NCI-H2196 (cell line): ENCODE measurements around the gene SI.
"Not testable (repeated sequence)": the region's sequence is repeated elsewhere in the genome, so short reads cannot be mapped to it uniquely, and the experiment has no call there.

Experiments used
- DNase-seq: peaks from one replicate; lab custom pipeline; 2025; ENCODE audit not compliant: unreplicated experiment; lab: John Stamatoyannopoulos, UW

The SI gene

GRCh38 chr3:165078293-165078692, at the start of gene SI:
Gene SI, minus strand, starts transcription at chr3:165078496. Its CDS starts 2,484 bp downstream, at chr3:165076012.
- DNase-seq, result no peak

- no peak for DNase-seq
These were observed 47.5 kb upstream of the SI start for GRCh38 chr3:165125836-165126235.

- DNase-seq, result no peak
These were observed 33.1 kb upstream of the SI start for GRCh38 chr3:165111401-165111800.

DNA sequence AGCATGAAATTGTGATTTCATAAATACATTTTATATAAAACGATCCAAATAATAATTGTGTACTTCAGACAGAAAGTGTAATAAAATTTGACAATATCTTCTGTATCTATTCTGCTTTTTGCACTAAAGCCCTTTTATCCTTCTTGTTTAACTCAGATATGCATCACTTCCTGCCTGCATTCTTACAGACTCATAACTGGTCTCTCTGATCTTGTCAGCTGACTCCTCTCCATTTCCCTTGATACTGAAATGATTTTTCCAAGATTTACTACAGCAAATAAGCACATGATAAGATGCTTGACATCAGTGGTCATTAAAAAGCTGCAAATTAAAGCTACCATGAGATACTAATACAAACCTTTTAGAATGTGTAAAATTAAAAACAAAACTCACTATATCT, 25.3 kb upstream of the SI start:
- no peak for DNase-seq

GRCh38 chr3:165082650-165083049, 4.4 kb upstream of the SI start:
- no peak for DNase-seq

- no peak for DNase-seq
These were observed 2.9 kb upstream of the SI start for GRCh38 chr3:165081183-165081582.

- no peak for DNase-seq
These were observed 2.6 kb downstream of the SI start for GRCh38 chr3:165075695-165076094.

GRCh38 chr3:165070682-165071081, 7.6 kb downstream of the SI start:
- DNase-seq, result no peak

DNA sequence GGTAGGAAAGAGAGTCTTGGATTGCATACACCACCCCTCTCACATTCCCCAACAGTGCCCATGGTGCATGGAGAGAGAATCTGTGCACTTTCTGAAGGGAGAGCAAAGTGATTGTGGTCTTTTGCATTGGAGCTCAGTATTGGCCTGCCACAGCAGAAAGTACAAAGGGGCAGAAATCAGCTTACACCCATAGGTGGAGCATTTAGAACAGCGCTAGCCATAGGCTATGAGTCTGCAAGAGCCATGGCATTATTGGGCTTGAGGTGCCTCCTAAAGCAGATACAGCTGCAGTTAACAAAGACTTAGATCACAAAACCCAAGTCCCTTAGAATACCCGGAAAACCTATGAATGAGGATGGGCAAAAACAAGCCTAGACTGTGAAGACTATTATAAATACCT, 21.8 kb downstream of the SI start:
- no peak for DNase-seq

- no peak for DNase-seq
These were observed 38.1 kb downstream of the SI start for GRCh38 chr3:165040186-165040585.

DNA sequence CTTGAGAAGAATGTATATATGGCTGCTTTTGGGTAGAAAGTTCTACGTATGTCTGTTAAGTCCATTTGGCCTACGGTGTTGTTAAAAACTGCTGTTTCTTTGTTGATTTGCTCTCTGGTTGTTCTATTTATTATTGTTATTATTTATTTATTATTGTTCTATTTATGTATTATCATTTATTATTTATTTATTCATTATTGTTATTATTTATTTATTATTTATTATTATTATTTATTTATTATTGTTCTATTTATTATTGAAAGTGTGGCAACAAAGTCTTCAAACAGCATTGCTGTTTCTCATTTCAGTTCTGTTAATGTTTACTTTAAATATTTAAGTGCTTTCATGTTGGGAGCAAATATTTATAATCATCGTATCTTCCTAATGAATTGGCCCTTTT, 66.7 kb downstream of the SI start:
- no peak for DNase-seq

GRCh38 chr3:164984947-164985346, 93.3 kb downstream of the SI start:
- DNase-seq, result no peak

DNA sequence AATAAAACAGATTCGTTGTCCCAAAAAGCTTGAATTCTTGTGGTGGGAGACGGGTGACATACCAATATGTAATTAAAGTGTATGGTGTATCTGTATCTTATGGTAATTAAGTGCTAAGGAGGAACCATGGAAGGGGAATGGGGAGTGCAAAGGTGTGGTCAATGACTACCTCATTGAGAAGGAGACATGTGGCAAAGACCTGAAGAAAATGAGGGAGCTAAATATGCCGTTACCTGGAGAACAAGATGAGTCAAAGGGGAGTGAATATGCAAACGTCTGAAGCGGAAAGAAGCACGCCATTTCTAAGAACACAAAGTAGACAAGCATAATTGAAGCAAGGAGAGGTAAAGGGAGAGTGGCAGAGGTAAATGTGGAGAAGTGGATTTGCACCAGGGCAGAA, 115.7 kb downstream of the SI start:
- no peak for DNase-seq

DNA sequence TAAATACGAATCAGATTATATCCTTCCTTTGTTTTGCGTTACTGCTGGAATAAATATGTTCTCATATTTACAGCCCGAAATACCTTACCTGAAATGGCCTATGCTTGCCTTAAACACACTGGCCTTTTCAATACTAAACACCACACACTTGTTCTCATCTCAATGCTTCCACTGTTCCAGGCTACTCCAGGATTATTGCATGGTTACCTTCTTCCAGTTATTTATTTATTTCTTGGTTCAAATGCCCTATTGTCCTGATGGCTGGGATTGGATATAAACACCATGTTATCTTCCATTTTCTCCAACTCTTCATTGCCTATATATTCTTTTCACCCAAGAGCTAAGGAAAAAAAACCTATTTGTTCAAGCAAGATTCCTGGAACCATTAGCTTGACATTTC, 125.3 kb downstream of the SI start:
- no peak for DNase-seq

DNA sequence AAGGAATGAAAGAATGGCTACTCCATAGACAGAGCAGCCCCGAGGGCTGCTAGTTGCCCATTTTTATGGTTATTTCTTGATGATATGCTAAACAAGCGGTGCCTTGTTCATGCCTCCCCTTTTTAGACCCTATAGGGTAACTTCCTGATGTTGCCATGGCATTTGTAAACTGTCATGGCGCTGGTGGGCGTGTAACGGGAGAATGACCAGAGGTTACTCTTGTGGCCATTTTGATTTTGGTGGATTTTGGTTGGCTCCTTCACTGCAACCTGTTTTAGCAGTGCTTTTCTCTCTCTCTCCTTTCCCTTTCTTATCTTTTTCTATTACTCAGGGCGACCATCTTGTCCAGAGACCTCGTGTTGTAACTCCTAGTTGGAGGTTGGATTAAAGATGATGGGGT, 126.9 kb downstream of the SI start:
- DNase-seq, result not testable (repeated sequence)

DNA sequence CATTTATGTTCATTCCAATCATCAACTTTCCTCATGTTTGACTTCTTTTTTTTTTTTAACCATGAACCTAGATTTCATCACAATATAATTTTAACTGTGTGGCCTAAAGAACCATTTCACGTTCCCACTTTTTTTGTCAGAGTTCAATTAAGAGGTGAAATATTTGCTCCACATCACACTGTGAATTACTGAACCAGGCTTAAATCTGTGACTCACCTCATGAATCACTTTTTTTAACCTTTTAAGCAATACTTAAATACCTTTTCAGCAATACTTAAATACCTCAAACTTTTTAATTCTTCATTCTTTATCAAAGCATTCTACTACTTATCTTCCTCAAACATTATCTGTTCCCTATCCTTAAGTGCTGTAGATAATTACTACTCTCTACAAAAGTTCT, 137.6 kb downstream of the SI start:
- no peak for DNase-seq

DNA sequence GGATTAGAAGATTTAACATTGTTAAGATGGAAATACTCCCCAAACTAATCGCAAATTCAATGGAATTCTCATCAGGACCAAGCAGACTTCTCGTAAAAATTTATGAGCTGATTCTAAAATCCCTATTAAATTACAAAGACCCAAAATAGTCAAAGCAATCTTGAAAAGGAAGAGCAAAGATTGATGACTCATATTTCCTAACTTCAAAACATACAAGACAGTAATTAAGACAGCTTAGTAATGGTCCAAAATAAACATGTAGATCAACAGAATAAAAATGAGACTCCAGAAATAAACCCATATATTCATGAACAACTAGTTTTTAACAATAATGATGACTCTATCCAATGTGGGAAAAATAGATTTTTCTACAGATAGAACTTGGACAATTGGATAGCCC, 148.7 kb downstream of the SI start:
- DNase-seq, result no peak
